CD14-positive monocyte (primary cell): Measurements from ENCODE around the gene ZNF593. TPM values are rescaled to one million over a fixed set of nuclear protein-coding genes. Genes with fewer than 3 reads are reported as not detected.

Experiments used
- DNase-seq, 3 donors: peaks; one replicate each; pipeline ENCODE4 v3.0.0-alpha.2; 2011 to 2022
- H2AFZ ChIP-seq: 2 replicates; pipeline ENCODE4 v1.6.0; 2012; ENCODE audit warnings: mild to moderate bottlenecking, low read depth, low read length, inconsistent platforms; ENCODE audit not compliant: insufficient read depth, poor library complexity, severe bottlenecking
- H3K27ac ChIP-seq, 2 donors: 1 replicate in 1 of 2; 2 replicates in 1 of 2; pipeline ENCODE4 v1.5.1; 2012 to 2013; ENCODE audit warnings: low read length in 2 of 2, control low read depth in 1 of 2, inconsistent platforms in 1 of 2, low read depth in 1 of 2, mild to moderate bottlenecking in 1 of 2
- H3K27me3 ChIP-seq, 2 donors: one replicate each; pipeline versions ENCODE4 v1.6.0 to v1.6.1; 2011 to 2013; ENCODE audit warnings: low read length in 2 of 2; ENCODE audit not compliant: control insufficient read depth in 2 of 2, insufficient read depth in 2 of 2
- H3K36me3 ChIP-seq, 2 donors: replicated peaks in 1 of 2; 1 replicate in 1 of 2; 2 replicates in 1 of 2; pipeline versions ENCODE4 v1.5.1 to v1.6.1; 2012 to 2013; ENCODE audit warnings: low read length in 2 of 2, control low read depth in 1 of 2, inconsistent platforms in 1 of 2, mild to moderate bottlenecking in 1 of 2; ENCODE audit not compliant: insufficient read depth in 2 of 2, control insufficient read depth in 1 of 2
- H3K4me1 ChIP-seq, 2 donors: 1 replicate in 1 of 2; 2 replicates in 1 of 2; pipeline versions ENCODE4 v1.5.1 to v1.6.1; 2012 to 2013; ENCODE audit warnings: low read length in 2 of 2, control low read depth in 1 of 2, inconsistent platforms in 1 of 2, mild to moderate bottlenecking in 1 of 2, moderate library complexity in 1 of 2; ENCODE audit not compliant: insufficient read depth in 2 of 2, control insufficient read depth in 1 of 2
- H3K4me2 ChIP-seq: replicated peaks from 2 replicates; pipeline ENCODE3; 2012; ENCODE audit warnings: low read length, moderate library complexity, mild to moderate bottlenecking; ENCODE audit not compliant: poor library complexity, severe bottlenecking; ENCODE audit errors: extremely low read depth
- H3K4me3 ChIP-seq, 3 experiments: fragments of 200-600 bp in 1 of 3; sonication (generic) in 1 of 3; replicated peaks in 1 of 3; 1 replicate in 2 of 3; 2 replicates in 1 of 3; pipeline ENCODE4 v1.5.1; 2011 to 2013; ENCODE audit warnings: low read length in 3 of 3, mild to moderate bottlenecking in 3 of 3, control low read depth in 2 of 3, low read depth in 2 of 3, inconsistent platforms in 1 of 3, moderate library complexity in 1 of 3
- H3K79me2 ChIP-seq: 2 replicates; pipeline ENCODE4 v1.6.0; 2012; ENCODE audit warnings: mild to moderate bottlenecking, control low read depth, inconsistent platforms, low read length, moderate library complexity; ENCODE audit not compliant: insufficient read depth
- H3K9ac ChIP-seq: 2 replicates; pipeline ENCODE4 v1.6.0; 2017; ENCODE audit warnings: low read length, mild to moderate bottlenecking; ENCODE audit not compliant: insufficient read depth, poor library complexity, severe bottlenecking
- H3K9me3 ChIP-seq, 2 donors: replicated peaks in 1 of 2; 1 replicate in 1 of 2; 2 replicates in 1 of 2; pipeline versions ENCODE4 v1.5.1 to v1.6.1; 2012 to 2013; ENCODE audit warnings: low read length in 2 of 2, control low read depth in 1 of 2; ENCODE audit not compliant: control insufficient read depth in 1 of 2, insufficient read depth in 1 of 2
- H4K20me1 ChIP-seq: 2 replicates; pipeline ENCODE4 v1.6.0; 2012; ENCODE audit warnings: mild to moderate bottlenecking, low read length, control low read depth, moderate library complexity; ENCODE audit not compliant: insufficient read depth
- H3K27ac Mint-ChIP-seq, 7 donors: one replicate each; pipeline ENCODE4 v1.8.0; 2020; ENCODE audit warnings: mild to moderate bottlenecking in 7 of 7, mixed read lengths in 7 of 7, moderate library complexity in 6 of 7, inconsistent platforms in 2 of 7
- H3K27me3 Mint-ChIP-seq, 3 donors: one replicate each; pipeline ENCODE4 v1.8.0; 2021 to 2022; ENCODE audit warnings: low read depth in 3 of 3, mild to moderate bottlenecking in 3 of 3, mixed read lengths in 3 of 3, moderate library complexity in 3 of 3, inconsistent platforms in 1 of 3
- H3K36me3 Mint-ChIP-seq, 2 donors: one replicate each; pipeline ENCODE4 v1.8.0; 2020; ENCODE audit warnings: mixed read lengths in 2 of 2, inconsistent platforms in 1 of 2, mild to moderate bottlenecking in 1 of 2
- H3K4me1 Mint-ChIP-seq: one replicate; pipeline ENCODE4 v1.8.0; 2020; ENCODE audit warnings: mild to moderate bottlenecking, mixed read lengths
- H3K4me3 Mint-ChIP-seq, 2 donors: one replicate each; pipeline ENCODE4 v1.8.0; 2020; ENCODE audit warnings: mild to moderate bottlenecking in 2 of 2, mixed read lengths in 2 of 2, moderate library complexity in 1 of 2
- H3K9me3 Mint-ChIP-seq, 7 donors: one replicate each; pipeline ENCODE4 v1.8.0; 2020 to 2022; ENCODE audit warnings: mixed read lengths in 7 of 7, mild to moderate bottlenecking in 6 of 7, moderate library complexity in 6 of 7, inconsistent platforms in 2 of 7
- CTCF ChIP-seq: fragments of 200-600 bp; IDR thresholded peaks from one replicate; pipeline ENCODE4 v1.8.0; 2022; ENCODE audit warnings: antibody characterized with exemption, mild to moderate bottlenecking
- WGBS: methylation state at CpG from one replicate; pipeline ENCODE4 v1.1.5; 2013; ENCODE audit warnings: missing lambda C conversion rate; ENCODE audit not compliant: insufficient coverage; 5-methylcytosine and 5-hydroxymethylcytosine counted together
- intact Hi-C, 2 donors: fragments of 100-400 bp; cut with micrococcal nuclease; formaldehyde crosslinking; loops; one replicate each; pipeline versions ENCODE4 v1.15.0 to v1.15.1; 2023
- polyA plus RNA-seq, 3 donors: library from polyadenylated mRNA; depleted of rRNA in 1 of 3; unstranded in 2 of 3; stranded (reverse) in 1 of 3; fragments of 300-500 nt in 2 of 3; fragments of >200 nt in 1 of 3; fragmentation: Illumina TruSeq in 2 of 3; gene quantifications; 1 replicate in 2 of 3; 2 replicates in 1 of 3; pipeline ENCODE4 v1.2.3, GENCODE V29; 2012 to 2021

ZNF593 gene
- polyA plus RNA-seq, 3 donors = 23.6 to 36.5 (median 27.8) TPM

- H3K9me3 ChIP-seq = no peaks in the 10 kb centered on the region
- no peaks in the 10 kb centered on the region for H3K27me3 ChIP-seq
- Mint-ChIP-seq H3K4me1 (no peaks in the 10 kb centered on the region), H3K4me3 (no peak overlapping the region), H3K27ac (no peak overlapping the region), H3K9me3 (no peaks in the 10 kb centered on the region), H3K27me3 (peaks cover 2 to 7% (median 2%) of the 10 kb centered on the region in 3 donors), H3K36me3 (no peaks in the 10 kb centered on the region)
- WGBS = 89% methylated on average over 4 of the region's 5 CpGs
- intact Hi-C loops = no loop called here
- no peaks in the 10 kb centered on the region for H3K36me3 ChIP-seq
- no peak overlapping the region for H3K27ac ChIP-seq
- DNase-seq = no peak
- no peak for TF ChIP-seq CTCF
- no peak overlapping the region for H3K4me3 ChIP-seq
- no peaks in the 10 kb centered on the region for H4K20me1 ChIP-seq
- no peak overlapping the region for H3K4me2 ChIP-seq
- H3K9ac ChIP-seq = no peak overlapping the region
- no peaks in the 10 kb centered on the region for H3K4me1 ChIP-seq
- H2AFZ ChIP-seq = no peak overlapping the region
- H3K79me2 ChIP-seq = no peaks in the 10 kb centered on the region
Measured at GRCh38 chr1:26210147-26210870, 40.6 kb downstream of the ZNF593 start.

- no peak for TF ChIP-seq CTCF
- WGBS = no CpG with 5 or more reads among the region's 5 CpGs
- no peaks in the 10 kb centered on the region for H3K9me3 Mint-ChIP-seq
- no peak overlapping the region for H3K4me2 ChIP-seq
- no peak overlapping the region for H3K27ac ChIP-seq
- H3K9ac ChIP-seq = no peak overlapping the region
- H4K20me1 ChIP-seq = no peaks in the 10 kb centered on the region
- no peak overlapping the region for H2AFZ ChIP-seq
- intact Hi-C loops = no loop called here
- no peaks in the 10 kb centered on the region for H3K4me1 Mint-ChIP-seq
- no peaks in the 10 kb centered on the region for H3K27me3 ChIP-seq
- DNase-seq = no peak
- H3K4me3 Mint-ChIP-seq = no peak overlapping the region
- H3K4me1 ChIP-seq = no peaks in the 10 kb centered on the region
- no peaks in the 10 kb centered on the region for H3K79me2 ChIP-seq
- peaks cover 3 to 6% (median 6%) of the 10 kb centered on the region in 3 donors for H3K27me3 Mint-ChIP-seq
- H3K4me3 ChIP-seq = no peak overlapping the region
- H3K36me3 ChIP-seq = no peaks in the 10 kb centered on the region
- H3K27ac Mint-ChIP-seq = no peak overlapping the region
- H3K36me3 Mint-ChIP-seq = no peaks in the 10 kb centered on the region
- H3K9me3 ChIP-seq = no peaks in the 10 kb centered on the region
Measured at GRCh38 chr1:26212726-26213125, 43.0 kb downstream of the ZNF593 start.
